SK-N-SH (cell line): ENCODE measurements around the gene POPDC3.

Experiments
- CTCF ChIP-seq: fragments of 200-600 bp; sonication (generic); IDR thresholded peaks from 2 replicates; pipeline ENCODE4 v1.6.1; 2017; ENCODE audit warnings: antibody characterized with exemption, mild to moderate bottlenecking, moderate library complexity
- MXI1 ChIP-seq: IDR thresholded peaks from 2 replicates; pipeline ENCODE4 v1.6.1; 2012; ENCODE audit warnings: mild to moderate bottlenecking, low read depth, low read length, improper control_type of control experiment

DNA sequence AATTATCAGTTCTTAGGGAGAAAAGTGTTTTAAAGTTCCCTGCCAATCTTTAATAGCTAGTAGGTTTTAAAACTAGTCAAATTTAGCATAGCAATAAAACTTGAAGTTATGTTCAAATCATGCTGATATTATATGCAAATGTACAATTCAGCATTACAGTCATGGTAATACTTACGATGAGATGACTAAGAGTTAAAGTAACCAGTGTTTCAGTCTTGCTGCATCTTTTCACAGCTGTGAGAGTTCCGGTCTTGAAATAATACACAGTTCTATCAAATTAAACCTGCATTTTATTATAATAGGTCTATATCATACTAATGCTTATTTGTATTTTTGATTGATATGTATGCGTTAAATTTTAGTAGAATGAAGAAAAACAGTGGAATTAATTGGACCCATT, 26.1 kb downstream of the POPDC3 start:
- no peak for TF ChIP-seq CTCF
- TF ChIP-seq MXI1: no peak
